IPS-NIHi11 (cell line): Measurements from ENCODE around the gene MBD3L1.

Experiments
- DNase-seq: peaks from one replicate; pipeline ENCODE4 v3.0.0; 2012; ENCODE audit warnings: mixed read lengths, low spot score

Gene MBD3L1

GRCh38 chr19:8832132-8833021, at the start of gene MBD3L1, which contains the start of gene ZNF558:
TSS of gene MBD3L1 (plus strand) at chr19:8832377. CDS start at chr19:8842679, 10,302 bp downstream.
TSS of gene ZNF558 (minus strand) at chr19:8832304. CDS start at chr19:8822659, 9,645 bp downstream.
- peak; percentile 84 for DNase-seq

- no peak for DNase-seq
Measured at GRCh38 chr19:8794823-8795222, 37.4 kb upstream of the MBD3L1 start.

- DNase-seq, result no peak
Measured at GRCh38 chr19:8806661-8807060, 25.5 kb upstream of the MBD3L1 start.

- no peak for DNase-seq
Measured at GRCh38 chr19:8811315-8812172, 20.6 kb upstream of the MBD3L1 start.

GRCh38 chr19:8814176-8814575, 18.0 kb upstream of the MBD3L1 start:
- no peak for DNase-seq

GRCh38 chr19:8815780-8816179, 16.4 kb upstream of the MBD3L1 start:
- DNase-seq, result no peak

- no peak for DNase-seq
Measured at GRCh38 chr19:8820234-8820633, 11.9 kb upstream of the MBD3L1 start.

GRCh38 chr19:8821748-8822241, 10.4 kb upstream of the MBD3L1 start:
- DNase-seq, result no peak

GRCh38 chr19:8826371-8826770, 5.8 kb upstream of the MBD3L1 start:
- DNase-seq, result no peak

- DNase-seq, result no peak
Measured at GRCh38 chr19:8827277-8827676, 4.9 kb upstream of the MBD3L1 start.

GRCh38 chr19:8831373-8831772, 804 bp upstream of the MBD3L1 start:
- DNase-seq, result no peak

- DNase-seq, result no peak
Measured at GRCh38 chr19:8831832-8832131, 395 bp upstream of the MBD3L1 start.

GRCh38 chr19:8835446-8835845, 3.3 kb downstream of the MBD3L1 start:
- DNase-seq, result no peak

- DNase-seq, result no peak
Measured at GRCh38 chr19:8835877-8836276, 3.7 kb downstream of the MBD3L1 start.

GRCh38 chr19:8840708-8841107, 8.5 kb downstream of the MBD3L1 start:
- DNase-seq, result no peak

- no peak for DNase-seq
Measured at GRCh38 chr19:8846819-8847218, 14.6 kb downstream of the MBD3L1 start.

GRCh38 chr19:8849232-8849631, 17.1 kb downstream of the MBD3L1 start:
- no peak for DNase-seq

- no peak for DNase-seq
Measured at GRCh38 chr19:8850488-8850887, 18.3 kb downstream of the MBD3L1 start.

GRCh38 chr19:8858260-8858659, 26.1 kb downstream of the MBD3L1 start:
- no peak for DNase-seq

GRCh38 chr19:8866344-8866743, 34.2 kb downstream of the MBD3L1 start:
- no peak for DNase-seq

- peak; percentile 26 for DNase-seq
Measured at GRCh38 chr19:8877854-8878705, 45.9 kb downstream of the MBD3L1 start.
